Measurements from ENCODE around the gene TBL1XR1.
"Not testable (repeated sequence)": the region's sequence is repeated elsewhere in the genome, so short reads cannot be mapped to it uniquely, and the experiment has no call there.

TBL1XR1 gene

GRCh38 chr3:177015881-177016280 is 181.4 kb downstream of the TBL1XR1 start:
- Mint-ChIP-seq H3K4me3 (no peak overlapping the region), H3K27me3 (no peaks in the 10 kb centered on the region), H3K9me3 (no peaks in the 10 kb centered on the region), H3K27ac (ENCODE audit: low read depth) (no peak overlapping the region), H3K4me1 (no peaks in the 10 kb centered on the region), H3K36me3 (ENCODE audit: insufficient read depth) (peaks cover 9% of the 10 kb centered on the region)
- no peak for ATAC-seq (replicated peaks; ENCODE audit: extremely low read depth, poor library complexity, severe bottlenecking)
- no peak for DNase-seq (ENCODE audit: low spot score in 2 of 2)

DNA sequence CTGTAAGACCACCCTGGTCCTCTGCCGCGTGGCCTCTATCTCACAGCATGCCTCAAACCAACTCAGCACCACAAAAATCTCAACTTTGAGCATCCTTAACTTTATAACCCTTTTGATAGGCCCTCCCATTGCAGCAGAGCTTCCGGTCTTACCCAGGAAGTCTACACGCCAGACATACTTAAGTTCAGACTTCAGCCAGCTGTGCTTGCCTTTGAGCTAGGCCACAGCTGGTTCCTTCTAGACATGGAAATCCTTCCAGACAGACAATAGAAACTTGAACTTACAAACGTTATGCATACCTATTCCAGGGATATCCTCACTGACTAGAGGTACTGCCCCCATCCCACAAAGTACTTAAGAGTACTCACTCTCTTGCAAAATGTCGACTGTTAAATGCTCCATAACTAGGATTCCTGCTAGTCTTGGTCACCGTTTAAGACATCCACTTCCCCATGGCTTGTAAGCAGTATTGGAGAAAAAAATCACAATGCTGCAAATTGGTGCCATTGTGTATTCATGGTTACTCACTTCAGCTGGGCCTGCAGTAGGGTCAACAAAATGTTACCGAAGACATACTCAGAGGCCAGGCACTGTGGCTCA is 183.5 kb downstream of the TBL1XR1 start:
- H3K4me3 Mint-ChIP-seq, result no peak overlapping the region
- H3K36me3 Mint-ChIP-seq (ENCODE audit: insufficient read depth), result peaks cover 3% of the 10 kb centered on the region
- no peak overlapping the region for H3K27ac Mint-ChIP-seq (ENCODE audit: low read depth)
- H3K4me1 Mint-ChIP-seq, result no peaks in the 10 kb centered on the region
- DNase-seq (ENCODE audit: low spot score in 2 of 2) (no peak), ATAC-seq (replicated peaks; ENCODE audit: extremely low read depth, poor library complexity, severe bottlenecking) (no peak)
- H3K9me3 Mint-ChIP-seq, result no peaks in the 10 kb centered on the region
- H3K27me3 Mint-ChIP-seq, result no peaks in the 10 kb centered on the region

DNA sequence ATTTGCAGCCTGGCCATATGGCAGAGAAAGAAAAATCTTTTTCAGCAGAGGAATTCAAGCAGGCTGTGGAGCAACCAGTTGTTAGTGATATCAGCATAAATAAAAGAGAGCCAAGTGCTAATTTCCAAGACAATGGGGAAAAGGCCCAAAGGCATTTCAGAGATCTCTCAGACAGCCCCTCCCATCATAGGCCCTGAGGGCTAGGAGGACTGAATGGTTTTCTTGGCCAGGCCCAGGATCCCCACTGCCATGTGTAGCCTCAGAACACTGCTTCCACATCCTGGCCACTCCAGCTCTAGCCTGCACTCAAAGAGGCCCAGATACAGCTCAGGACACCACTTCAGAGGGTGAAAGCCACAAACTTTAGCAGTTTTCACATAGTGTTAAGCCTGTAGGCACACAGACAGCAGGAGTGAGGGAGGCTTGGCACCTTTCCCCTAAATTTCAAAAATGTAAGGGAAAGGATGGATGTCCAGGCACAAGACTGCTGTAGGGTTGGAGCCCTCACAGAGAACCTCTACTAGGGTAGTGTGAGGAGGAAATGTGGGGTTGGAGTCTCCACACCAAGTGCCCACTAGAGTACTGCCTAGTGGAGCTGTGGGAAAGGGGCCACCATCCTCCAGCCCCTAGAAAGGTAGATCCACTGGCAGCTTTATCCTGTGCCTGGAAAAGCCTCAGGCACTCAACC is 191.4 kb downstream of the TBL1XR1 start:
- H3K4me3 Mint-ChIP-seq, result no peak overlapping the region
- H3K27ac Mint-ChIP-seq (ENCODE audit: low read depth), result no peak overlapping the region
- DNase-seq (ENCODE audit: low spot score in 2 of 2), result no peak
- H3K27me3 Mint-ChIP-seq, result no peaks in the 10 kb centered on the region
- no peak for ATAC-seq (replicated peaks; ENCODE audit: extremely low read depth, poor library complexity, severe bottlenecking)
- peaks cover 20% of the 10 kb centered on the region for H3K9me3 Mint-ChIP-seq
- H3K4me1 Mint-ChIP-seq, result no peaks in the 10 kb centered on the region
- H3K36me3 Mint-ChIP-seq (ENCODE audit: insufficient read depth), result peaks cover under 1% of the 10 kb centered on the region

DNA sequence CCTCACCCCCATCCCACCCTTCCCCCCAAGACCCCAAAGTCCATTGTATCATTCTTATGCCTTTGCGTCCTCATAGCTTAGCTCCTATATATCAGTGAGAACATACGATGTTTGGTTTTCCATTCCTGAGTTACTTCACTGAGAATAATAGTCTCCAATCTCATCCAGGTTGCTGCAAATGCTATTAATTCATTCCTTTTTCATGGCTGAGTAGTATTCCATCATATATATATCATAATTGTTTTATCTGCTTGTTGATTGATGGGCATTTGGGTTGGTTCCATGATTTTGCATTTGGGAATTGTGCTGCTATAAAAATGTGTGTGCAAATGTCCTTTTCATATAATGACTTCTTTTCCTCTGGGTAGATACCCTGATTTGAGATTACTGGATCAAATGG is 197.1 kb downstream of the TBL1XR1 start:
- not testable (repeated sequence) for H3K4me1 Mint-ChIP-seq; H3K36me3 Mint-ChIP-seq (ENCODE audit: insufficient read depth)

DNA sequence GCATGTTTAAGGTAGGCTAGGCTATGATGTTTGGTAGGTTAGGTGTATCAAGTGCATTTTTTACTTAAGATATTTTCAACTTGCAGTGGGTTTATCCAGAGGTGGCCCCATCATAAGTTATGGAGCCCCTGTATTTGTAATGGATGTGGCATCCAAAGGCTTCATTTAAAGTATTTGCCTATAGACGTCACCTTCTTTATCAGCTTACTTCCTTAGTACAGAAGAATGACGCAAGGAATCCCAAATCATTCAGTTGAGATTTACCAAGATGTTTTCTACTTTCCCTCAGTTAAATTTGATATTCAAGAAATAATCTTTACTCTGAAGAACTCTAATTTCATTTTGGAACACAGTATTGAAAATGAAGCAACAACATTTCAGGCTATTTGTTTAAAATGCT is 201.3 kb downstream of the TBL1XR1 start:
- H3K9me3 Mint-ChIP-seq, result peaks cover 12% of the 10 kb centered on the region
- H3K27me3 Mint-ChIP-seq, result no peaks in the 10 kb centered on the region
- peaks cover 4% of the 10 kb centered on the region for H3K36me3 Mint-ChIP-seq (ENCODE audit: insufficient read depth)
- H3K27ac Mint-ChIP-seq (ENCODE audit: low read depth), result no peak overlapping the region
- no peaks in the 10 kb centered on the region for H3K4me1 Mint-ChIP-seq
- DNase-seq (ENCODE audit: low spot score in 2 of 2) (no peak), ATAC-seq (replicated peaks; ENCODE audit: extremely low read depth, poor library complexity, severe bottlenecking) (no peak)
- H3K4me3 Mint-ChIP-seq, result no peak overlapping the region

More for the DNA sequence above, 197.1 kb downstream of the TBL1XR1 start:
- ATAC-seq (replicated peaks; ENCODE audit: extremely low read depth, poor library complexity, severe bottlenecking); H3K27me3 Mint-ChIP-seq; H3K27ac Mint-ChIP-seq (ENCODE audit: low read depth); H3K4me3 Mint-ChIP-seq; DNase-seq (ENCODE audit: low spot score in 2 of 2): not testable (repeated sequence)
- peaks cover 11% of the 10 kb centered on the region for H3K9me3 Mint-ChIP-seq

DNA sequence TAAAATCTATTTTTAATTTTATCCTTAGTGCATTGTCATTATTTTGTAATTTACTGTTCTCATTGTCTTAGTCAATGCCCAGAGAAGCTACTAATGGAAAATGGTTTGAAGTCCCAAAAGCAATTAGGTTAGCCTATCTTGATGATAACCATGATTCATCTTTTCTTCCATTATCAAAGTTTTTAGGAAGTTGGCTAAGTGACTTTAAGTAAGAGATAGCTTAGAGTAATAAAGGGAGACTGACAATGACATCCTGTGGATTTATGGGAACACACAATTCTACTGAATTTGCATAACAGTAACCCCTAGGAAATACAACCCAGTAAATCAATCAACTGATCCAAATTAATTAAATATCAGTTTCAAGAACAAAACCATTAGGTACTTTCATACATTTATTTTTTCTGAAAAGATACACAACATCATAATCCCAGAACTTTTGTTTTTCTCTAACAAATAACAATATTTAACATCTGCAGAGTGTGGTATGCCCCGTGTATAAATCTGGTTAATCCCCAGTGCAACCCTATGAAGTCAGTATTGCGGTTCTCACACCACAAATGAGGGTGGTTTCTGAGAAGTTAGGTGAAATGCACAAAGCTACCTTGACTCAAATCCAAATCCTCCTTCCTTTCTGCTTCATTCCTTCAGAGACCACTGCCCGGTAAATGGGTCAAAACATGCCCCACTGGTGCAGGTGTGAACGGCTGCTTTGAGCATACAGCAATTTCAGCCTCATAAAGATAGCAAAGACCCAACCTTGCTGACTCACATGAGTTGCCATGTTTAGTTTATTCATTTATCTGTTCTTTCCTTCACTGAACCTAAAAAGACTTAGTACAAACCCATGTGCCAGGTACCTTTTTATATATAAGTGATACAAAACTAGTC is 202.1 kb downstream of the TBL1XR1 start:
- Mint-ChIP-seq H3K9me3 (peaks cover 6% of the 10 kb centered on the region), H3K4me3 (no peak overlapping the region), H3K27me3 (no peaks in the 10 kb centered on the region), H3K4me1 (no peaks in the 10 kb centered on the region), H3K36me3 (ENCODE audit: insufficient read depth) (peaks cover 2% of the 10 kb centered on the region), H3K27ac (ENCODE audit: low read depth) (no peak overlapping the region)
- no peak for ATAC-seq (replicated peaks; ENCODE audit: extremely low read depth, poor library complexity, severe bottlenecking)
- no peak for DNase-seq (ENCODE audit: low spot score in 2 of 2)

GRCh38 chr3:176994393-176994792 is 202.9 kb downstream of the TBL1XR1 start:
- Mint-ChIP-seq H3K9me3 (peaks cover 5% of the 10 kb centered on the region), H3K27ac (ENCODE audit: low read depth) (no peak overlapping the region), H3K4me1 (no peaks in the 10 kb centered on the region), H3K27me3 (no peaks in the 10 kb centered on the region), H3K4me3 (no peak overlapping the region), H3K36me3 (ENCODE audit: insufficient read depth) (peaks cover 2% of the 10 kb centered on the region)
- ATAC-seq (replicated peaks; ENCODE audit: extremely low read depth, poor library complexity, severe bottlenecking) (no peak), DNase-seq (ENCODE audit: low spot score in 2 of 2) (no peak)

- H3K36me3 Mint-ChIP-seq (ENCODE audit: insufficient read depth), result peaks cover 2% of the 10 kb centered on the region
- no peaks in the 10 kb centered on the region for H3K27me3 Mint-ChIP-seq
- ATAC-seq (replicated peaks; ENCODE audit: extremely low read depth, poor library complexity, severe bottlenecking), result no peak
- H3K4me1 Mint-ChIP-seq, result no peaks in the 10 kb centered on the region
- no peak overlapping the region for H3K4me3 Mint-ChIP-seq
- no peak for DNase-seq (ENCODE audit: low spot score in 2 of 2)
- peaks cover 5% of the 10 kb centered on the region for H3K9me3 Mint-ChIP-seq
- H3K27ac Mint-ChIP-seq (ENCODE audit: low read depth), result no peak overlapping the region
Observed at GRCh38 chr3:176992978-176993377, 204.3 kb downstream of the TBL1XR1 start.

DNA sequence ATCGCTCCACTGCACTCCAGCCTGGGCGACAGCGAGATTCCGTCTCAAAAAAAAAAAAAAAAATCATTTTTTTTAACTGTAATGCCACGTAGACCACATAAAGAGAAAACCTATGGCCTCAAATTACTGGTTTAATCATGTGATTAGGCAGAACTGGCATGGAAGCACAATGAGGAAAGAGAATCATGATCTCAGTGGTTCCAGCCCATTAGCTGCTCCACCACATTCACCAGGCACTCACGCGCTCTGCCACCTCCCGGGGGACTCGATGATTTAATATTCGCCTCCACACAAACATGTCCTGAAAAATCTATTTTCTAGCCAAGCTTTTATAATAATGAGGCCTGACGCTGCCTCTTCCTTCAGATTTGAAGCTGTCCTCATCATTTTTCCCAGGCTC is 204.7 kb downstream of the TBL1XR1 start:
- no peaks in the 10 kb centered on the region for H3K27me3 Mint-ChIP-seq

GRCh38 chr3:176988795-176989194 is 208.5 kb downstream of the TBL1XR1 start:
- Mint-ChIP-seq H3K4me1 (no peaks in the 10 kb centered on the region), H3K36me3 (ENCODE audit: insufficient read depth) (peaks cover 5% of the 10 kb centered on the region), H3K27me3 (no peaks in the 10 kb centered on the region), H3K4me3 (no peak overlapping the region), H3K27ac (ENCODE audit: low read depth) (no peak overlapping the region), H3K9me3 (peaks cover 5% of the 10 kb centered on the region)
- ATAC-seq (replicated peaks; ENCODE audit: extremely low read depth, poor library complexity, severe bottlenecking) (no peak), DNase-seq (ENCODE audit: low spot score in 2 of 2) (no peak)

More for the DNA sequence above, 204.7 kb downstream of the TBL1XR1 start:
- no peak for DNase-seq (ENCODE audit: low spot score in 2 of 2)
- peaks cover 2% of the 10 kb centered on the region for H3K36me3 Mint-ChIP-seq (ENCODE audit: insufficient read depth)
- peaks cover 5% of the 10 kb centered on the region for H3K9me3 Mint-ChIP-seq
- H3K27ac Mint-ChIP-seq (ENCODE audit: low read depth), result no peak overlapping the region
- no peak for ATAC-seq (replicated peaks; ENCODE audit: extremely low read depth, poor library complexity, severe bottlenecking)
- H3K4me3 Mint-ChIP-seq, result no peak overlapping the region
- H3K4me1 Mint-ChIP-seq, result no peaks in the 10 kb centered on the region

DNA sequence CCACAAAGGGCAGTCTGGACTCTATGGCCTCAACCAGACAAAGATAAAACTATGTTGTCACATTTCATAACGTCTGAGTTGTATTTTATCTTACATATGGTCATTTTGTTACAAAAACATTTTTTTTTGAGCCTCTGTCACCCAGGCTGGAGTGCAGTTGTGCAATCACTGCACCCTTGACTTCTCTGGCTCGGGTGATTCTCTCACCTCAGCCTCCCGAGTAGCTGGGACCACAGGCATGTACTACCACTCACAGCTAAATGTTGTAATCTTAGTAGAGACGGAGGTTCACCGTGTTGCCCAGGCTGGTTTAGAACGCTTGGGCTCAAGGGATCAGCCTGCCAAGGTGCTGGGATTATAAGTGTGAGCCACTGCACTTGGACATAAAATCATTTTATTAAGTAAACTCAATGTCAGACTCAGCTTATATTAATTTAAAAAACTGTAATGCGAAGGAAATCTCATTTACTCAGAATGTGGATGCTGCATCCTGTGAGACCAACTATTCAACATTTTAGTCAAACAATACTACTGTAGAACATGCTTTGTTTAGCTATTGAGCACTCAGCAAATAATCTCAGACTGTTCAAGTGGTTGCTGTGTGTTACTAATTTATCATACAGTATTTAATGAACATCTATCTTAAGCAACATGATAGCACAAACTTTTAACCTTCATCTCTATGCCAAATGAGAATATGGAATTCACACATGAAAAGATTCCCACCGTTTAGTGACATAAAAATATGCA is 209.2 kb downstream of the TBL1XR1 start:
- no peak overlapping the region for H3K4me3 Mint-ChIP-seq
- H3K4me1 Mint-ChIP-seq, result no peaks in the 10 kb centered on the region
- H3K9me3 Mint-ChIP-seq, result peaks cover 5% of the 10 kb centered on the region
- ATAC-seq (replicated peaks; ENCODE audit: extremely low read depth, poor library complexity, severe bottlenecking) (no peak), DNase-seq (ENCODE audit: low spot score in 2 of 2) (no peak)
- no peak overlapping the region for H3K27ac Mint-ChIP-seq (ENCODE audit: low read depth)
- H3K27me3 Mint-ChIP-seq, result no peaks in the 10 kb centered on the region
- H3K36me3 Mint-ChIP-seq (ENCODE audit: insufficient read depth), result peaks cover 5% of the 10 kb centered on the region

DNA sequence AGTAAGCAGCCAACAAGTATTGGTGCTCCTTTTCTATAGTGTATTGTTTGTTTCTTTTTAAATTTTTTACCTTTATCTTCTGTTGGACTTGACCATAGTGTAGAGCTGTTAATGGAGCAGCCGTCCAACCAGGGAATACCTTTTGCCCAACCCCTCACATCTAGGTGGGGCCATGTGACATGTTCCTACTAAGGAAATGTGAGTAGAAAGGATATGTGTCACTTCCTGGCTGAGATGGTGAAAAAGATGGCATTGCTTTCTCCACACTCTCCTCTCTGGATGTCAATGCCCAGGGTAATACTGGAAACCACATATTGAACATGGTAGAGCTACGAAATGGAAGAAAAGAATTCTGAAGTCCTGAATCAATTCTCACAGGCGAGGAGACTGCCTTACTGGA is 218.8 kb downstream of the TBL1XR1 start:
- Mint-ChIP-seq H3K27ac (ENCODE audit: low read depth) (no peak overlapping the region), H3K4me3 (no peak overlapping the region), H3K4me1 (no peaks in the 10 kb centered on the region)

More for the DNA sequence above, 218.8 kb downstream of the TBL1XR1 start:
- H3K9me3 Mint-ChIP-seq, result peaks cover 9% of the 10 kb centered on the region
- ATAC-seq (replicated peaks; ENCODE audit: extremely low read depth, poor library complexity, severe bottlenecking) (no peak), DNase-seq (ENCODE audit: low spot score in 2 of 2) (no peak)
- no peaks in the 10 kb centered on the region for H3K36me3 Mint-ChIP-seq (ENCODE audit: insufficient read depth)
- no peaks in the 10 kb centered on the region for H3K27me3 Mint-ChIP-seq
